Activated CD8-positive, alpha-beta memory T cell treated with anti-CD3 and anti-CD28 coated beads, Interleukin-2, amount 50 U/mL, for 24 hours (primary cell): Measurements from ENCODE around the gene AP1S1.

Source experiments
- DNase-seq: peaks from one replicate; pipeline ENCODE4 v3.0.0-alpha.2; 2020; ENCODE audit errors: extremely low read depth

Gene AP1S1

DNA sequence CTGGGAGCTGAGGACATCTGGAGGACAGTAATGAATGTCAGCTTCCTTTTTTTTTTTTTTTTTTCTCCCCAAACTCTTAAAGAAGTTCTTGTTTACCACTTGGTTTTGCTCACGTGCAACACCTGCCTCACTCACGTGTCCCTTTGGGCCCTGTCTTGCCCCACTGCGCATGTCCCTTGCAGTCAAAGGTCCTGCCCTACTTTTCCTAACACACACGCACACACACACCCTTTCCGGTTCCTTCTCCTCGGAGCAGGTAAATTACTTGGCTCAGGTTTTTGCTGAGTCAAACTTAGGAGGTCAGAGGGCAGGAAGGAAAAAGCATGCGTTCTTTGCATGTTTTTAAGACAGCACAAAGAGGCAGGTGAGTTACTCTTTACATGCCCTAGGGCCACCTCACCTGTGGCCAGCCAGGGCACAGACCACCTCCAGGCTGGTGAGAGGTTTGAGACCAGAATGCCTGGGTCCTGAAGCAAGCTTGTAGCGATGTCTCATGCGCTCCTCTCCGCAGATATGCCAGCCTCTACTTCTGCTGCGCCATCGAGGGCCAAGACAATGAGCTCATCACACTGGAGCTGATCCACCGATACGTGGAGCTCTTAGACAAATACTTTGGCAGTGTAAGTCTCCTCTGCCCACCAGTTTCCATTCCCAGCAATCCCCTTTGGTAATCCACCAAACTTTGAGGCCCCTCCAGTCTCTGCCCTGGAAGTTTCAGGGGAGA lies 2.8 kb downstream of the AP1S1 start:
- DNase-seq = no peak

- no peak for DNase-seq
These were observed 5.7 kb downstream of the AP1S1 start for GRCh38 chr7:101159696-101160674.

GRCh38 chr7:101160910-101161309 lies 6.6 kb downstream of the AP1S1 start:
- no peak for DNase-seq

DNA sequence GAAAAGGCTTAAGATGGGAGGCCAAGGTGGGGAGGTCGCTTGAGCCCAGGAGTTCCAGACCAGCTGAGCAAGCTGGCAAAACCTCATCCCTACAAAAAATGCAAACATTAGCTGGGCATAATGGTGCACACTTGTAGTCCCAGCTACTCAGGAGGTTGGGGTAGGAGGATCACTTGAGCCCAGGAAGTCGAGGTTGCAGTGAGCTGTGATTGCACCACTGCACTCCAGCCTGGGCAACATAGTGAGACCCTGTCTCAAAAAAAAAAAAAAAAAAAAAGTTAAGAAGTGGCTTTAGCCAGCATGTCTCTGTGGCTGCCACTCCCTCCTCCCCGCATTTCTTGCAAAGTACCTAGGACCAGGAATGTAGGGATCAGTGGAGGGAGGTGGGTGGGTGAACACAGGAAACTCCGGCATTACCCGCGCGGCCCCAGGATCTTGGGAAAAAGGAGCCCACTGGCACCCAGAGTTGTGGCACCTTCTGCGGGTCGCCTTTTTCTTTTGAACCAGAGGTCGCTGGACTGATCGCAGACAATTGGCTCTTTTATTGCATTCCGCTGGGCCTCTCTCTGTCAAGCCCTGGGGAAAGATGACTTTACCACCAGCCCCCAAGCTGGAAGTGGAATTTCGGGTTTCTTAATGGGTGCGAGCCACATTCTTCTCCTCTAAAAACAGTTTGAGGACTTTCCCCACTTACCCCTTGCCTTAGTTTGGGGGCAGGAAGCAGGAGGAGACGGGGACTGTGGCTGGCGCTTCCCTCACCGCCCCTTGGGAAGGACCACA lies 7.6 kb downstream of the AP1S1 start:
- DNase-seq = no peak

GRCh38 chr7:101162551-101163278 lies 8.4 kb downstream of the AP1S1 start:
- DNase-seq = no peak

DNA sequence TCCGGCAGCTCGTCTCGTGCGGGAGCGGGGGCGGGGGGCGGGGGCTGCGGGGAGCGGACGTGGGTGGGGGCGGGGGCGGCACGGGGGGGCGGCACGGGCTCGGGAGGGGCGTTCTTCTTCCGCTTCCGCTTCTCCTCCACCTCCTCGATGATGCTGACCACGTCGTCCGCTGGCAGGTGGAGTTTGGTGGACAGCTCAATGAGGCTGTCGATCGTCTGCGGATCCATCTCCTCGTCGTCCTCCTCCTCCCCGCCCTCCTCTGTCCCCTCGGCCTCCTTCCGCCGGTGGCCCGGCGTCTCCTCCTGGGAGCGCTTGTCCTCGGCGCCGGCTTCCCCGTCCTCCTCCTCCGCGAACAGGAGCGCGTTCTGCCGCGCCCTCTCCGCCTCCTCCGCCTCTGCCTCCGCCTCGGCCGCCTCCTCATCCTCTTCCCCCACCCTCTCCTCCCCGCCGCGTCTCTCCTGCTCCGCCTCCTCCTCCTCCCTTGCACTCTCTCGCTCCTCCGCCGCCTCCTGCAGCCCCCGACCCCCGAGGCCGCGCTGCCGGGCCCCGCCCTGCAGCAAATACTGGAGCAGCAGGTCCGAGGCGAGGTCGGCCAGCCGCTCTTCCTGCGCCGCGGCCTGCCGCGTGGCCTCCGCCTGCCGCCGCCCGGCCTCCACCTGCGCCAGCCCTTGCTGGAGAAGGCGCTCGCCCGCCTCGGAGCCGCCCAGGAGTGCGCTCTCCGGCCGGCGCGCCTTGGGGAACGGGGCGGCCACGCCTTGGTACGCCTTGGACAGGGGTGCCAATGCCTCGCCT lies 9.2 kb downstream of the AP1S1 start:
- DNase-seq = no peak

DNA sequence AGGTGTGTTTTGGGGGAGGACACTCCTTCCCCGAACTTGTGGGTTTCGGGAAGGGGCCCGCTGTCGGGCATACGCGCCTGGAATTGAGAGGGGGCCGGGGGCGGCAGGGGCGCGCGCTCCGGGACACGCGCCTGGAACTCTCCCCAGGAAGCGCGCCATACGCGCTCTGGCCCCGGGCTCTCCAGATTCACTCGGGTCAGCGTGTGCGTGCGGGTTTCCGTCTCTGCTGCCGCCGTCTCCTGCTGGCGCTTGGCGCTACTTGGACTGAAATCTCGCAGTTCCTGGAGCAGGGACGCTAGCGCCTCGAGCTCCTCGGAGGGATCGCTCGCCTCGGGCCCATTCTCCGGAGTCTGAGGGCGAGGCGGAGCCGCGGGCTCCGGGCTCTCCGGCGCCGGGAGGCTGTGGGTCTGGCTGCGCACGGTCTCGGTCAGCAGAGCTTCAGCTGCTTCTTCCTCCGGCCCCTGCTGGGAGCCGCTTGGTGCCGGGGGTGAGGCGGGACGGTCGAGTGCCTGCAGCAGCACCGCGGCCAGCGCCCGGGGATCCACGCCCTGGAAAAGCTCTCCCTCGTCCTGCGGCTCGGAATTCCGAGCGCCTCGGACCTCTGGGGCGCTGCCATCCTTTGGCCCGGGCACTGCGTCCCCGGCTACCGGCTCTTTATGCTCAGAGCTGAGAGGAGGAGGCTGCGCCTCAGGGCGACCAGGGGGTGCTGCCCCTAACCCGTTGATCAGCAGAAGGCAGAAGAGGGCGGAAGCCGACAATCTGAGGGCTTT lies 10.0 kb downstream of the AP1S1 start:
- DNase-seq = no peak

GRCh38 chr7:101165075-101165957 lies 11.0 kb downstream of the AP1S1 start, which contains the start of gene VGF:
TSS of gene VGF (minus strand) at chr7:101165569. CDS start at chr7:101164843, 726 bp downstream.
- DNase-seq = peak; percentile 73

DNA sequence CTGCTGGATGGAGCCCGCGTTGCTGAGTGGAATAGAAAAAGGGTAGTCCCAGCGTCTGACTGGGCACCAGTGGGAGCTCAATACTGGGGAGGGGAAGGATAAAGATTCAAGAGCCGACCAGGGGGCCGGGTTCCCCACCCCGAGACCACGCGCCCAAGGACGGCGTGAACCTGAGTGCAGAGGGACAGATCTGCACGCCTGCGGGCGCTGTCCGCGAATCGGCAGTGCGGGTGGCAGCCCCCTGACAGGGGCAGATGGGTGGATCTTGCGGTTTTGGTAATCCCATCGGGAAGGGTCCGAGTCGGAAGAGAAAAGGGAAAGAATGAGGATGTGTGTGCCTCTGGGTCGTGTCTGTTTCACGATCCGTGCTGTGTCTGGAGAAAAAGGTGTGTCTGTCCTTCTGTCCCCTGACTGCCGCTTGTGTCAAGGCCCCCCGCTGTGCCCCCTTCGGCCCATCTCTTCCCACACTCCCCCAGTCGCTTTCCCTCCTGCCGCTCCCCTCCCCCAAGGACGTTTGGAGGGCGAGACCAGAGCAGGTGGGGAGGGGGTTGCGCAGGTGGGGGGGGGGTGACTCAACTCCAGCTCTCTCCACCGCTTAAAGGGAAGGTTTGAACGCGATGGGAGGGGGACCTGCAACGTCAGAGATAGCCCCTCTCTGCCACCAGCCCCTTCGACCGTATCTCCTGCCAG lies 11.8 kb downstream of the AP1S1 start:
- DNase-seq = no peak

DNA sequence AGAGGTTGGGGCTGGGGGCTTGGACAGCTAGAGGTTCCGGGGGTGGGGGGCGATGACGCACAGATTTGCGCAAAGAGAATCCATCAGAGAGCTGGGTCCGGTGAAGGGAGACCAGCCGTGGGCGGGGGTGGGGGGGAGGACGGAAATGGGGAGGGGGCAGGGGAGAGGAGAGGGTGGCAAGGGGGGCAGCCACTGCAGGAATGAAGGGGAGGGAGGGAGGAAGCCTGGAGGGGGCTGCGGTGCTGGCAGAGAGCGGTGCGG lies 12.3 kb downstream of the AP1S1 start:
- DNase-seq = no peak

GRCh38 chr7:101166909-101167644 lies 12.8 kb downstream of the AP1S1 start:
- DNase-seq = no peak

DNA sequence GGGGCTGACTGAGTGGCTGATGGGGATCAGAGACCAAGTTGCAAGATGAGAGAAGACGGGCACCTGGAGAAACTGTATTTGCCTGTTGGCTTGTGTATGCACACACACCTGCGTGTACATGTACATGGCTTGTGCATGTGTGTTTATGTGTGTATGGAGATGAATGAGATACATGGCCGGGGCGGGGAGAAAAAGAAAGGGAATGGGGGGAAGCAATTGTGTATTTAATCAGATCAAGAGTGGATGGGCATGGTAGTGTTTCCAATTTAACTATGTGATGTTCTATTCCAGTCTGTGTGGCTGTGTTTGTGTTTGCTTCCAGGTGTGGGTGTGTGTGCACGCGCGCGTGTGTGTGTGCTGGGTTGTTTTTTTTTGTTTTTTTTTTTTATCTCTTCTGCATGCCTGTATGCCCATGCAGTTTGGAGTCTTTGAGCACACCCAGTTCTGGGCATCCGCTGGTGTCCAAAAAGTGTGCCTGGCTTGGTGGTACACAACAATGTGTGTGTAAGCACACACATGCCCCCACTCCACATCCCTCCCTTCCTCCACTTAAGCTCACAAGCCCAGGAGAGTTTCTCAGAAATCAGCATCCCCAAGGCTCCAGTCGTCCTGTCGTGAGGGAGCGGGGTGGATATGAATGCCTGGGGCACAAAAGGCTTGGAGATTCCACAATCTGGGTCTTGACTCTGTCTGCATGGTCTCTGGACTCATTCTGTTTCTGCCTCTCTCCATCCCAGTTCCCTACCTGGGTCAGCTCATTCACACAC lies 13.6 kb downstream of the AP1S1 start:
- DNase-seq = no peak

- DNase-seq = no peak
These were observed 14.3 kb downstream of the AP1S1 start for GRCh38 chr7:101168412-101169049.

DNA sequence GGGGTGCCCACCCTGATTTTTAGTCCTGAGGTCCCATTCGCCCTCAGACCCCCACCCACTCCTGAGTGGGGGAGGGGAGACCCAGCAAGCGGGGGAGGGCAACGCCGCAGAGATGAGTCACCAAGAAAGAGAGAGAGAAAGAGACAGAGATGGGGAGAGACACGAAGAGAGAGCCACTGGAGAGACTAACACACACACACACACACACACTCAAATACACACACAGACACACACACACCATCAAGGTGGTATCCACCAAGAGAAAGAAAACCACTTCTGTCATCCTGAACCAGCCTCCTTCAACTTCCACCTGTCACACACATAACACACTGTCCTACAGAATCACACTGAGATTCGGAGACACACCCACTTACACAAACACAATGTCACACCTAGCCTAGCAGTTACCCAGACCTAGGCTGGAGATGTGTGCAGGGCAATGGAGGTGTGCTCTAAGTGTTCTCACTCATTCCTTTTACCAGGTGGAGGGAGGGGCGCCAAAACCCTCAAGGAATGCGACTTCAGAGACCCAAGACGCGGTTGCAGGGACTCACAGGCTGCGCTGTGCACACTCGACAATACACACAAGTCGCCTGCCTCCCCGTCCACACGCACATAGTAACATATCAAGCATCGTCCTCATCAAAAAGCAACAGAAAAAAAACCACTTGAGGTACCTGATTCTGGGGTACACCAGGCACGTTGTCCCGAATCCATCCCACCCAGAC lies 15.0 kb downstream of the AP1S1 start:
- no peak for DNase-seq

DNA sequence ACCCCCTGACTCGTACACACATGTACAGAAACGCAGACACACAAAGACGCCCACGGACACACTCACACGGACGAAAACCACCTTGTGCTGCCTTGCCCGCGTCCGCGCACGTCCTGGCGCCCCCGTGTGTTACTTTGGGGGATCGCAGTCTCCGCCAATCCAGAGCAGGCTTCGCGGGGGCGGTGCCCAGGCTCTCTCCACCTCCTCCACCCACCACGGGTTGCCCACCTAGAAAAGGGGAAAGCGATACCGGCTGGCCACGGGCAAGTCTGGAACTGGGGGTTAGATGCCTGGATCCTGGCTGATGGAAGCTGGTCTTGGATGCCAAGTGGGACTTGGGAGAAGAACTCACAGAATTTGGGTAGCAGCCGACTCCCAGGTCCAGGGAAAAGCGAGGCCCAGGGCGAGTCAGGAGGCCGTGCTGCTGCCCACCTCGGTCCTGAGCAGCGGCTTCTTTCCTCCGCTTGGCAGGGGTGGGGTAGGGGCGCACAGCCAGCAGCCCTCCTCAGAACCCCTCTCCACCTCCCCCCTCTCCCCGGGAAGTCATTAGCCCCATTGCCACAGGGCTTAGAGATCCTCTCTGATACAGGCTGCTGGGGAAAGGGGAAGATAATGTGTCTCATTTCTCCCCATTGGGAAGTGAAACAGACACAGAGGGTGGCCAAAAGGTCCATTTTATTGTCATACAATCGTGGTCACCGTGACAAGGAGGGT lies 15.7 kb downstream of the AP1S1 start:
- peak; percentile 49 for DNase-seq
